Activated CD4-positive, alpha-beta T cell treated with anti-CD3 and anti-CD28 coated beads, Interleukin-2, Interleukin-6, amounts not matched to agents 100 ng/mL and 50 ng/mL, durations not matched to agents 16 hours and 8 hours (primary cell): ENCODE data around the gene IQCE.

ENCODE experiments used
- DNase-seq: peaks from one replicate; pipeline ENCODE4 v3.0.0-alpha.2; 2020

Gene IQCE, protein sequence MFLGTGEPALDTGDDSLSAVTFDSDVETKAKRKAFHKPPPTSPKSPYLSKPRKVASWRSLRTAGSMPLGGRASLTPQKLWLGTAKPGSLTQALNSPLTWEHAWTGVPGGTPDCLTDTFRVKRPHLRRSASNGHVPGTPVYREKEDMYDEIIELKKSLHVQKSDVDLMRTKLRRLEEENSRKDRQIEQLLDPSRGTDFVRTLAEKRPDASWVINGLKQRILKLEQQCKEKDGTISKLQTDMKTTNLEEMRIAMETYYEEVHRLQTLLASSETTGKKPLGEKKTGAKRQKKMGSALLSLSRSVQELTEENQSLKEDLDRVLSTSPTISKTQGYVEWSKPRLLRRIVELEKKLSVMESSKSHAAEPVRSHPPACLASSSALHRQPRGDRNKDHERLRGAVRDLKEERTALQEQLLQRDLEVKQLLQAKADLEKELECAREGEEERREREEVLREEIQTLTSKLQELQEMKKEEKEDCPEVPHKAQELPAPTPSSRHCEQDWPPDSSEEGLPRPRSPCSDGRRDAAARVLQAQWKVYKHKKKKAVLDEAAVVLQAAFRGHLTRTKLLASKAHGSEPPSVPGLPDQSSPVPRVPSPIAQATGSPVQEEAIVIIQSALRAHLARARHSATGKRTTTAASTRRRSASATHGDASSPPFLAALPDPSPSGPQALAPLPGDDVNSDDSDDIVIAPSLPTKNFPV

DNA sequence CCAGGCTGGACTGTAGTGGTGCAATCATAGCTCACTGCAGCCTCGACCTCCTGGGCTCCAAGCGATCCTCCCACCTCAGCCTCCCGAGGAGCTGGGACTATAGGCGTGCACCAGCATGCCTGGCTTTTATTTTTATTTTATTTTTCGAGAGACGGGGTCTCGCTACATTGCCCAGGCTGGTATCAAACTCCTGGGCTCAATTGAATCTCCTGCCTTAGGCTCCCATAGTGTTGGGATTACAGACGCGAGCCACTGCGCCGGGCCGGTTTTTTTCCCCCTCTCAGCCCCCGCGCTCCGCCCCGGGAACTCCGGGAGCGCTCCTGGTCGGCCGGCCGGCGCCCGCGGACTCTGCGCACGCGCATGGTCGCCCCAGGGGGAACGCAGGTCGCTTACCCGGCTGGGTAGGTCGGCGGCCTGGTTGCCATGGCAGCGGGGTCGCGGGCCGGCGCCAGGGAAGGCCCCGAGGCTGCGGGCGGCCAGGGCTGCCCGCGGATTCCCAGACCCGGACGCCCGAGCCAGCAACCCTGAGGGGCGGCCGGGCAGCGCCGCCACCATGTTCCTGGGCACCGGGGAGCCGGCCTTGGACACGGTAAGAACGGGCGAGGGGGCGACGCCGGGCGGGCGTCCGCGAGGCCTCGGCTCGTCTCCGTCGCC lies at the start of gene IQCE:
Gene IQCE (plus strand): TSS at position 351 of the 654 bp plus-strand sequence. CDS start 203 bp downstream, at position 554.
- DNase-seq, result peak; percentile 94

DNA sequence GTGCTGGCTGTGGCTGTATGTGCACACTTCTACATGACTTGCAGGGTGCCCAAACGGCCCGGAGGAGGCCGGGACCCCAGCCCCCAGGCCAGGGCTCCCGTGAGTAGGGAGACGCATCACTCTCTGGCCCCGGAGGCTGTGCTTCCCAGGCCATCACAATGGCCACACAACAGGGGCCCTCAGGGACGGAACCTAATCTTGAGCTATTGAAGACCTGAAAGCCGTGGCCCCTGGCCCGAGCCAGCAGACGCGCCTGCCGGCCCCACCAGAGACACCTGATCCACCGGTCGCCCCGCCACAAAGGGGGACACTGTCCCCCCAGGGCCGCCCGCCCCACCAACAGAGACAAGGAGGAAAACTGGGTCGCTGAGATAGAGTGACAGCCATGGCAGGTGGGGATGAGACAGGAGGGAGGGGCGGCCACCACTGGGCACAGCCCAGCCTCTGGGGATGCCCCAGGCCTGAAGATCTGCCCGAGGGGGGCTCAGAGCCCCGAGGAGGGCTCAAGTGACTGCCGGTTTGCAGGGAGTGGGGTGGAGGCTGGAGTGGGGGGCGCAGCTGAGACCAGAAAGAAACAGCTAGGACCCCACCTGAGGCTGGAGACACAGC lies 49.4 kb upstream of the IQCE start:
- DNase-seq, result no peak

DNA sequence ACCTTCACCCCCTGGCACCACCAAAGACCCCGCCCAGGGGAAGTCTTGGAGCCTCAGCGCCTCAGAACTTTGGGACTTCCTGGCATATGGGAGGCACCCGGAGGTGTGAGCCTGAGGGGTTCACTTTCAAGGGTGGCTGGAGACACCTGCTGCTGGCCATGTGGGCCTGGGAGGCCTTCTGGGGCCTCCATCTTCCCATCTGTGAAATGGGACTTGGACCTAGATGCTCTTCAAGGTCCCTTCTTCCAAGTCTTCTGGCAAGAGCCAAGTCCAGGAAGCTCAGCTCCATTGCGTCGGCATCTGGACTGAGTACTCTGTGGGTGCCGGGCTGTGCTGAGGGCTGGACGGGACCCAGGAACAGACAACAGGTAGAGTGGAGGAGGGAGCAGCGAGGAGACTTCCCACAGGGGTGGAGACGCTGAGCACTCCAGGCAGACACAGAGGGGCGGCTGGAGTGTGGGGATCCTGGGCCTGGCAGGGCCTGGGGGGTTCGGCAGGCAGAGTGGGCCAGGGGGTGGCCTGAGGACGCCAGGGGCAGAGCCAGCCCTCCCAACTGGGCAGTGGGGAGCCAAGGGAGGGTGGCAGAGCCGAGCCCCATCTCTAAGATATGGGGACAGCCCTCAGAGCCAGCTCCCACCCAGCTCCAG lies 48.5 kb upstream of the IQCE start:
- DNase-seq, result no peak

DNA sequence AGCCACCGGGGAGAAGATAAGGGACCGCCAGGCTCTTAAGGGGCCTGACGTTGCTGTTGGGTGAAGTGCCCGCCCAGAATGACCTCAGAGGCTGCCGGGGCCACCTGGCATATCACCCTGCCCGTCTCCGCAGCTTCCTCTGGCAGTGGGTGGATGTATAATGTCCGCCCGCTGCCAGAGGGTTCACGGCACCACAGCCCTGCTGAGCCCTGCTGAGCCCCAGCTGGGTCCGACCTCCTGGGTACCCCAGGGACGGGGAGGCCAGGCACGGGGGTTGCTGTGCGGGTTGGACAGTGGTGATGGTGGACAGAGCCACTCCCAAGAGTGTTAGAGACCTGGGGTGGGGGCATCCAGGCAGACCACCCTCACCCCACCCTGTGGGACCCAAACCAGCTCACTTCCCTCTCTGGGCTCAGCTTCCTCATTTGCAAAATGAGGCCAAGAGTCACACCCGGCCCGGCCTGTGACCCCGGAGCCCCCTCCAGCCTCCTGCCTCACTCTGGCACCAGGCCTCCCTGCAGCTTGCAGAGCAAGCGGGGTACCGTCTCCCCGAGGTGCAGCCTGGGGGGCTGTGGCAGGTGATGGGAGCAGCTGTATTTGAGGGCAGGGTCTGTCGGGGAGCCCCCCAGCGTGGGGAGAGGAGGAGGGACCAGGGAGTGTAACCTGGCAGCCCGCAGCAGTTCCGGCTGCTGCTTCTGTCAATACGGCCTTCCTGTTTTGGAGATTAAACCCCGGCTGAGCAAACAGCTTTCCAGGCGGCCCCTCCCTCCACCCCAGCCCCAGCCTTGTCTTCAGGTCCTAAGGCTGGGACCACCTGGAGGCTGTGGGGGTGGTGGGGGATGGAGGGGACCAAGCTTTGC lies 47.6 kb upstream of the IQCE start:
- DNase-seq, result peak; percentile 41

DNA sequence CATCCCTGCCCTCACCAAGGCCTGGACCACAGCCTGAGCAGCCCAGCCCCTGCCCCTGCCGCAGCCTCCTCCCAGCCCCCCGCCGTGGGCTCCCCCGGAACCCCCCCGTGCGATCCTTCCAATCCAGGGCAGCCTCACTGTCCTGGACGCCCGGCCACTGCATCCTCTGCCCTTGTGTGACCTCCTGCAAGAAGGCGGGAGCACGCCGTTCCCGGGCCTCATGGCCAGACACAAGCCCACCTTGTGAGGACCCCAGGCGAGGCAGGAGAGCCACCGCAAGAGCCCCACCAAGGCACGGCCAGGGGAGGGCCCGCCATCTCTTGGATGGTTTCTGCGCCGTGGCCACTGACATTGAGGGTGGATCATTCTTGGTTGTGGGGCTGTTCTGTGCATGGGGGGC lies 47.0 kb upstream of the IQCE start:
- DNase-seq, result no peak

DNA sequence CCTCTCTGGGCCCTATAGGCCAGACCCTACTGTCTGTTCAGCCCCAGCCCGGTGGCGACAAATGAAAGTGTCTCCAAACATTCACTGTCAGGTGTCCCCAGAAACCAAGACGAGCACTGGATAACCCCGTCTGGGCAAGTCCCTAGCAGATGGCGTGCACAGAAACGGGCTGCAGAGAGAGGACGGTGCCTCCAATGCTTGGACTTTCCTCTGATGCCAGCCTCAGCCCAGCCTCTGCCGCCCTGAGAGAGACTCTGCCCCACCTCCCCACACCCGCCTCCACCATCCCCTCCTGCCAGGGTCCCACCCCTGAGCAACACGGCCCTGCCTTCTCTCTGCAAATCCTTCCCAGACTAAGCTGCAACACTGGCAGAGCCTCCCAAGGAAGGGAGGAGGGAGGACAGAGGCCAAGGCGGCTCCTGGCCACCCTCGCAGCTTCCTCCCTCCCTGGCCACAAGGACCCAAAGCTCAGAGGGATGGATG lies 46.6 kb upstream of the IQCE start:
- no peak for DNase-seq

DNA sequence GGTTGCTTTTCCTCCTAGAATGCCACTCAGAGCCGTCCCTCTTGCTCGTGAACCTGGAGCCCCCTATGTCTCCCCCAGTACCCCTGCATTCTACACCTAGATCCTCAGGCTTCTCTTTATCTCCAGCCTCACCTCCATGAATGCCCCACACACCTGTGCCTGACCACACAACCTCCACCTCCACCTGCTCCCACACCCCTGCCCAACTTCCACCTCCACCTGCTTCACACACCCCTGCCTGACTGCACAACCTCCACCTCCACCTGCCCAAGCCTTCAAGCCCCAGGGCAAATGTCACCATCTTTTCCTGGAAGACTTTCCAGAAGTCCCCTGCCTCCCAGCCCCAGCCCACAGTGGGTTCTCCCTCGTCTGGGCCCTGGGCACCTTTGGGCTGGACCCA lies 46.1 kb upstream of the IQCE start:
- no peak for DNase-seq

DNA sequence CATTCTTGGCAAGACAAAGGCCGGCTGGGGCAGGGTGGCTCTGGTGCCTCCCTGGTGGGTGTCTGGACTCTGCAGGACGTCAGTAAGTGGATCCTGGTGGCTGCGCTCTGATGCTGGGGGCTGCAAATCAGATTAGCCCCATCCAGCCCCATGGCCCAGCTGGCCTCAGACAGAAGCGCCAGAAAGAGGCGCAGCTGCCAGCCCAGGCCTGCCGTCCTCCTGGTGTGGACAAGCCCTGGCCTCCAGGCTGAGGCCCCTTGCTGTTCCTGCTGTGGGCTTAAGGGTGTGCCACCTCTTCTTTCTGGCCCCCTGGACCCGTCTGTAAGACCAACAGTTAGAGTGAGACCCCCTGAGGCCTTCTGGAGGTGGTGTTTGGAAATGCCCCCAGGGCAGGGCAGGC lies 45.1 kb upstream of the IQCE start:
- DNase-seq, result no peak

DNA sequence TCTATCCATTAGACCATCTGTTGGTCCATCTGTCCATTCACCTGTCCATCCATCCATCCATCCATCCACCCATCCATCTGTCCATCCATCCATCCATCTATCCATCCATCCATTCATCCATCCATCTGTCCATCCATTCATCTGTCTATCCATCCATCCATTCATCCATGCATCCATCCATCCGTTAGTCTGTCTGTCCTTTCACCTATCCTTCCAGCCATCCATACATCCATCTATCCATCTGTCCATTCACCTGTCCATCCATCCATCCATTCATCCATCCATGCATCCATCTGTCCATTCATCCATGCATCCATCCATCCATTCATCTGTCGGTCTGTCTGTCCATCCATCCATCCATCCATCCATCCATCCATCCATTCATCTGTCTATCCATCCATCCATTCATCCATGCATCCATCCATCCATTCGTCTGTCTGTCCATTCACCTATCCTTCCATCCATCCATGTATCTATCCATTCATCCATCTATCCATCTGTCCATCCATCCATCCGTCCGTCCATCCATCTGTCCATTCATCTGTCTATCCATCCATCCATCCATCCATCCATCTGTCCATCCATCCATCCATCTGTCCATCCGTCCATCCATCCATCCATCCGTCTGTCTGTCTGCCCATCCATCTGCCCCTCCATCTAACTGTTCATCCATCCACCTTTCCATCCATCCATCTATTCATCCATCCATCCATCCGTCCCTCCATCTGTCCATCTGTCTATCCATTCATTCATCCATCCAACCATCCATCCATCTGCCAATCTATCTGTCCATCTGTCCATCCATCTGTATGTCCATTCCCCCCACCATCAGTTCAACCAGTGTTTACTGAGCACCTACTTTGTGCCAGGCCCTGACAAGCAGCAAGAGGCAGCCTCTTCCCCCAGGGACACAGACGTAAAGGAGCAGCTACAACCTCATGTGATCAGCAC lies 44.0 kb upstream of the IQCE start:
- DNase-seq, result no peak

DNA sequence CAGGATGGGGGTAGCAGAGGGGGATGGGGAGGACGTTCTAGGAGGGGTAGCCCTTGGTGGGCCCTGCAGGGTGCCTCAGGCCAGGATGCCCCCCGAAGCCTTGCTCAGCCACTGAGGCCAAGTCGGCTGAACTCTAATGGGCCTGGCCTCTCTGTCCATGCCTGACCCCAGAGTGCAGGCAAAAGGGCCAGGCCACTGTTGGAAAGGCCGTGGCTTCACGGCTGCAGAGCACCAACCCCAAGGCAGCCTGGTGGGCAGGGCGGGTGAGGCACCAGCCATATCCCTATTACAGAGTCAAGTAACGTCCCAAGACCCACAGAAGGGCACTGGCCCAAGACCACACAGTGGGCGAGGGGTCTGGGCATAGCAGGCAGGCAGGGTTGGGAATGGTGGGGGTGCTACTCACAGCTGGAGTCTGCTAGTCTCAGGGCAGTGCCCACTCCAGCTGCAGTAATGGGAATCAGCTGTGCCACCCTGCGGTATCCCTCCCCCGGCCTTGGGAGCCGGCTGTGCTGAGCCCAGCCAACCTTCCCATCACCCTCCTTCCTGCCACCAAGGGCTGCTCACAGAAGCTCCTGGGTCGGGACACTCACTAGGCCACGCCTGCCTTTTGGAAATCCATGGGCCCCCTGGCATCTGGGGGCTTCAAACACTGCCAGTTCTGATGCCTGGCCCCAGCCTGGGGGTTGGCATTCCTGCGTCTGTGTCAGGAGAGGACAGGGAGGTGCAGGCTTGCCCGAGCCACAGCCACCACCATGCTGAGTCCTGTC lies 43.2 kb upstream of the IQCE start:
- DNase-seq, result no peak

DNA sequence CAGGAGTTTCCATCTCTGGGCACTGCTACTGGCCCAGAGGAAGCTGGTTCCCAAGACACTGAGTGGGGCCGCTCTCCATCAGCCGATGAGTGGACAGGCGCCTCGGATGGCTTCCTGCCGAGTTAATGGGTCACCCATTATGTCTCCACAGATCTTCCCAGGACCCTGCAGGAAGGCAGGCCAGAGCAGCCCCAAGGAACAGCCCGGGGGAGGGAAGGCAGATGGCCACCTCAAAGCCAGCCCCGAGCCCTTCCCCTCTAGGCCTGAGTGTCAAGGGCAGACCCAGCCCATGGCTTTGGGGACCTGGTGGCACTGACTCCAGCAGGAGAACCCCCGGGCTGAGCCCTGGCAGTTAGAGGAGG lies 42.6 kb upstream of the IQCE start:
- DNase-seq, result no peak

DNA sequence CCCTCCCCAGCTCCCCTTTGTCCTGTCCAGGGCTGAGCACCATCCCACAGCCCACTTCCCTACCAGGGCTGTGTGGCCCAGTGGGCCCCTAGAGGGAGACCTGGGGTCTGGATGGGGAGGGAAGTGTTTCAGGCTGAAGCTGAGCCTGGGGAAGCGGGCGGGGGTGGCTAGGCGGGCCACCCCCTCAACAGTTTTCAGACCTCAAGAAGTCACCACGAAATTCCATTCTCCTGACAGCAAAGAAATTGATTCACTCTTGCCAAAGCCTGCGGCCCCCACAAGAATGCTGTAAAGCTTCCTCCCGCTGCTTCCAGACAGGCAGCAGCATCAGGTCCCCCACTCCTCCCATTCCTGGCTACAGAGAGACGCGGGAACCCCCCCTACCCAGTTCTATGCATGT lies 41.8 kb upstream of the IQCE start:
- DNase-seq, result no peak

DNA sequence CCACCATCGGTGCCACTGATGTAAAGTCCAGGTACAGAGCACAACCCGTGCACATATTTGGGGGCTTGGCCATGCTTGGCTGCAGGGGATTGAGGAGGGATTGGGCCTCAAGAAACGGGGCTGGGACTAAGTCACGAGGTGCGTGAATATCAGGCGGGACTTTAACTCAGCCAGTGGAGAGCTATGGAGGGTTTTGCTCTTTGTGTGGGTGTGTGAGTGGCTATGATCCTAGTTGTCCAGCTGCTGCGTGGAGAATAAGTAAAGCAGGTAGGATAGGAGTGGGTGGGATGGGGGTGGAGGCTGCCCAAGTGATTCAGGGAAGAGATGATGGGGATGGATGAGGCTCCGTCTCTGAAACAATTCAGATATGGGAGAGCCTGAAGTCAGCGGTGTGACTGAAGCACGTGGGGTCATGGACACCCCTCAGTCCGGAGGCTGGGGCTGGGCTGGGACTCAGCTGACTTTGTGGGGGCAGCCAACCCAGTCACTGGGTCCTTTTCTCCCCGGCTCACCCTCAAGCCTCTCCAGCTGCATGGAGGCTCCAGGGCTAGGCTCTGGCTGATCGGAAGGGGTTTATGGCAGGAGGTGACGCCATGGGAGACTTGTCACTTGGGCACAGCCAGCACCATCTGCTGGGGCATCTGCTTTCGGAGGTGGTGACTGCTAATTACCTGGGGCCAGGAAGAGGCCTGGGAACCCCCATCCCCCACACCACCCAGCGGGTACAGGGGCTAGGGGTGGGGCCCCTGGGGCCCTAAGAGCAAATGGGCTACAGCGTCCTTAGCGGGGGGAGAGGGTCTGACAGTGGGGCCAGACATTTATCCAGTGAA lies 40.9 kb upstream of the IQCE start:
- no peak for DNase-seq

DNA sequence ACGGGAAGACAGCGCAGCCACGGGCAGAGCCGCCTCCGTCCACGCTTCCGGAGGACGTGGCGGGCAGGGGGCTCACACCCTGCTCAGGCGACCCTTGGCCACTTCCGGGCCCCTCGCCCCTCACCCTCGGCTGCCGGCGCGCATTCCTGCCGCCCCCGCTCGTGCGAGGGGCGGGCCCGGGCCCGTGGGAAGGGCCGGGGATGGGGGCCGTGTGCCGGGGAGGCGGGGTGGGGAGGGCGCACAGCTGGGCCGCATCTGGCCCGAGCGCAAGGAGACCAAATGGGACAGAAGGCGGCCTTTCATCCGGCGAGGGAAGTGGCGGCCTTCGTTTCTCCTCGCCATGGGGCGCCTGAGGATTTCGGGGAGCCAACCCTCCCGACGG lies 40.1 kb upstream of the IQCE start:
- DNase-seq, result no peak

DNA sequence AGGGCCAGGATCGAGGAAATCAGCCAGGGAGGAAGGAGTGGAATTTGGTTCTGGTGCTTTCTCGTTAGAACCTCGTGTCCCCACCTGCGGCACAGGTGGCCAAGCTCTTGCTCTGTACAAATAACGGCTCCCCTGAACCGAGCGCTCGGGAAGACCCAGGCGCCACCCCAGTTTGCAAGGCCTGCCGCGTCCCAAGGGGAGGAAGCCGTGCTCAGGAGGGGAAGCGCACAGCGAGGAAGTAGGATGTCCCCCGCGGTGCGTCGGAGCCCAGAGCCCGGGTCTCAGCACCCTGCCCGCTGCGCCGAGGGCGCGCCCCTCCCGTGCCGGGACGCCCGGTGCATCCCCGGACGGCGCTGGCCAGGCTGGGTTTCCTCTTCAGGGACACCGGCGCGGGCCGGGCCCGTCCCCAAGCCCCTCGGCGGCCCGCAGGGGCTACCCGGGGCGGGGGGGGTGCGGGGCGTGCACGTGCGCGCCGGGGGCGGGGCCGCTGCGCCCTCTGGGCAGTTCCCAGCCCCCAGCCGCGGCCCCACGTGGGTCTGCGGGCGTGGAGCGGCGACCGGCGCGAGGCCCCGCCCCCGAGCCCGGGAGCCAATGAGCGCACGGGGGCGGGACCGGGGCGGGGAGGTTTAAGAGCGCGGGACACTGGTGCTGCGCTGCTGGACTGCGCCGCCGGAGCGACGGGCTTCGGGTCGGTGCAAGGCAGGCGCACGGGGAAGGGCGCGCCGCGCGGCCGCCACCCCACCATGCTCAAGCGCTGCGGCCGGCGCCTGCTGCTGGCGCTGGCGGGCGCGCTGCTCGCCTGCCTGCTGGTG lies 39.5 kb upstream of the IQCE start, which contains the start of gene LFNG:
Gene LFNG (plus strand): TSS at position 656 of the 812 bp plus-strand sequence. CDS start 88 bp downstream, at position 744.
- DNase-seq, result peak; percentile 93

DNA sequence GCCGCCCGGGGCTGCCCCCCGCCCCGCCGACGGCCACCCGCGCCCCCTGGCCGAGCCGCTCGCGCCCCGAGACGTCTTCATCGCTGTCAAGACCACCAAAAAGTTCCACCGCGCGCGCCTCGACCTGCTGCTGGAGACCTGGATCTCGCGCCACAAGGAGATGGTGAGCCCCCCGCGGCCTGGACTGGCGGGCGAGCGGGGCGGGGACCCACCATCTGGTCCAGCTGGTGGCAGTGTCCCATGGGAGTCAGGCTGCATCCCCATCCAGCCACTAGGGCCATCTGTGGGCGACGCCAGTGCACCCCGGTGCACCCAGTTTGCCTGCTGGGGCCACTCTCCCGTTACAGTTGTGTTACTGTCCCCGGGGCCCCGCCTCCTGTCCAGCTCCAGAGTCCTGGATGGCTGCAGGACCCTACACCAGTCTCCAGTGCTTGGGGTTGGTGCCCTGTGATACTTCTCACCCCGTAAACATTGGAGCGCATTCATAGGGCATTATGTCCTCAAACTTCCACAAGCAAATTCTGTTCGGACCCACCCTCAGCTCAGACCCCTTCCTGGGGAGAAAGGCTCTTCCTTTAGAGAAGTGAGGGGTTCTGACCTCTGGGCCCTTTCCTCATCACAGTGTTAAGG lies 38.5 kb upstream of the IQCE start:
- peak; percentile 47 for DNase-seq

DNA sequence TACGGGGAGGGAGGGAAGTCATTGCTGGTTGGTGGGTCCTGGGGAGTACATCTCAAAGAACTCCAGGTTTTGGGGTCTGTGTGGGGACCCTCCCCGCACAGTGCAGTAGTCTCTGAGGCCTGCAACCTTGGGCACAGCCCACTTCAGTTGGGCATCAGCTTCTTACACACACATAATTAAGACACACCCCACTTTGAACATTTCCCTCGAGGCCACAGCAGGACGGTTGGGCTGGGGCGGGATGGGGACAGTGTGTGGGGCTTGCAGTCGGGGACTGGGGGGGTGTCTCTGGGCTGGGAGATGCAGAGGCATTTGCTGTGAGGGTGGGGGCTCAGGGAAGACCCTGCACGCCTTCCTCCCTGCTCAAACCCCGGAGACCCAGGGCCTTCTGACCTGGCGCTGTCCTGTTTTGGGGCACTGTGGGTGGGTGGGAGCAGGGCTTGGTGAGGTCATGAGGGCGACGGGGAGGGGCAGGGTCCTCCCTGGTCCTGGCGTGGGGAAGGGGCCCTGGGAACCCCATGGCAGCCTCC lies 38.0 kb upstream of the IQCE start:
- DNase-seq, result peak; percentile 40
